ENCODE results near the gene ITGA4. TPM values are rescaled to one million over a fixed set of nuclear protein-coding genes. Genes with fewer than 3 reads are reported as not detected.

Gene ITGA4
- total and polyA plus RNA-seq, 12 donors: 0.37 to 14.5 (median 3.6) TPM

DNA sequence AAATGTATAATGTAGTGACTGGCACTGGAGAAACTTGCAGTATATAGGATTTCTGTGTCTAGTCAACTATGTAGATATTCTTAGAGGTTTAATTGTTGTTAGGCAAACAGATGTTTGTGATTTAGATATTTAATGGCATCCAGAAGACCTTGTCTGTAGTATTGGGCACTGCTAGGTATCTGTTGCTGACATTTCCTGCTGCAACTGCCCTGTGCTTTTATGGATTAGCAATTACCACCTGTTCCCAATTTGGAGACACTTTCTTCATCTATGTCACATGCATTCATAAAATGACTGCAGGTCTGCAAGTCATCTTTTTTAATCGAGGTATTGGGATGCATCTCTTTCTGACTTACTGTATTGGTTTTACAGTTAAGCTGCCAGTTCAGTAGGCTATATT is 71.3 kb downstream of the ITGA4 start:
- Histone ChIP-seq H3K27ac (no peak overlapping the region), H3K4me1 (replicated peaks in 1 of 2) (no peaks in the 10 kb centered on the region), H3K36me3 (replicated peaks in 1 of 2) (no peaks in the 10 kb centered on the region), H3K27me3 (no peaks in the 10 kb centered on the region), H3K9me3 (replicated peaks in 1 of 3) (no peaks in the 10 kb centered on the region), H3K4me3 (no peak overlapping the region)
- DNase-seq: no peak
- intact Hi-C loops (cut with DNase I): no loop called here
- WGBS, 4 donors: 69 to 89% (median 73%) methylated on average over 1 of the region's 1 CpG
- no peak for TF ChIP-seq CTCF (IDR thresholded peaks at IDR 0.05)
- TF ChIP-seq POLR2A (IDR thresholded peaks at IDR 0.05): no peak

DNA sequence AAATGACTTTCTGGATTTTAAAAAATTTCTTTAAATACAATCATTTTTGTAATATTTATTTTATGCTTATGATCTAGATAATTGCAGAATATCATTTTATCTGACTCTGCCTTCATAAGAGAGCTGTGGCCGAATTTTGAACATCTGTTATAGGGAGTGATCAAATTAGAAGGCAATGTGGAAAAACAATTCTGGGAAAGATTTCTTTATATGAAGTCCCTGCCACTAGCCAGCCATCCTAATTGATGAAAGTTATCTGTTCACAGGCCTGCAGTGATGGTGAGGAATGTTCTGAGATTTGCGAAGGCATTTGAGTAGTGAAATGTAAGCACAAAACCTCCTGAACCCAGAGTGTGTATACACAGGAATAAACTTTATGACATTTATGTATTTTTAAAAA is 79.5 kb downstream of the ITGA4 start:
- TF ChIP-seq CTCF (IDR thresholded peaks at IDR 0.05) (no peak), POLR2A (IDR thresholded peaks at IDR 0.05) (no peak)
- DNase-seq: no peak
- no peak overlapping the region for H3K4me3 ChIP-seq
- WGBS, 4 donors: 67 to 85% (median 76%) methylated on average over 2 of the region's 2 CpGs
- no peak overlapping the region for H3K27ac ChIP-seq
- intact Hi-C loops (cut with DNase I): no loop called here
- no peaks in the 10 kb centered on the region for H3K9me3 ChIP-seq (replicated peaks in 1 of 3)
- H3K27me3 ChIP-seq: no peaks in the 10 kb centered on the region
- H3K4me1 ChIP-seq (replicated peaks in 1 of 2): no peaks in the 10 kb centered on the region
- no peaks in the 10 kb centered on the region for H3K36me3 ChIP-seq (replicated peaks in 1 of 2)

GRCh38 chr2:181540421-181540820 is 83.2 kb downstream of the ITGA4 start:
- Histone ChIP-seq H3K36me3 (replicated peaks in 1 of 2) (no peaks in the 10 kb centered on the region), H3K4me3 (no peak overlapping the region), H3K27me3 (no peaks in the 10 kb centered on the region), H3K9me3 (replicated peaks in 1 of 3) (no peaks in the 10 kb centered on the region), H3K4me1 (replicated peaks in 1 of 2) (no peaks in the 10 kb centered on the region), H3K27ac (no peak overlapping the region)
- 60 to 89% (median 82%) methylated on average over 4 of the region's 4 CpGs for WGBS, 4 donors
- intact Hi-C loops (cut with DNase I): no loop called here
- no peak for DNase-seq
- TF ChIP-seq CTCF (IDR thresholded peaks at IDR 0.05) (no peak), POLR2A (IDR thresholded peaks at IDR 0.05) (no peak)

DNA sequence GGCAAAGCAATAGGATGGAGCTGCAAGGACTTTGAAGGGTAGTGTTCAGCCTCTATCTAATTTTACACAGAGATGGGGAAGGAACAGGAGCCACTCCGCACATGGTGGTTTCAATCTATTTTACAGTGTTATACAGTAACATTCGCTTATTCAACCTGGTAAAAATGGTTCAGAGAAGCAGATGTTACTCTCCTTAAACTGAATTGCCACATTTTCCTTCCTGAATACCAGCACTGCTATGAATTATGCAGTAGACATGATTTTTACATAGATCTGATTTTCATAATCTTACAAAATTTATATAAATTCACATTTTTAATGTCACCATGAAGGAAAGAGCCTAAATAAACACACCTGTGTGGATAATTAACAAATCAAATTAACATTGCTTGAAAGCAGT is 85.0 kb downstream of the ITGA4 start:
- Histone ChIP-seq H3K4me1 (replicated peaks in 1 of 2) (no peaks in the 10 kb centered on the region), H3K27ac (no peak overlapping the region), H3K9me3 (replicated peaks in 1 of 3) (no peaks in the 10 kb centered on the region), H3K4me3 (no peak overlapping the region), H3K36me3 (replicated peaks in 1 of 2) (no peaks in the 10 kb centered on the region), H3K27me3 (no peaks in the 10 kb centered on the region)
- TF ChIP-seq CTCF (IDR thresholded peaks at IDR 0.05): no peak
- TF ChIP-seq POLR2A (IDR thresholded peaks at IDR 0.05): no peak
- intact Hi-C loops (cut with DNase I): no loop called here
- DNase-seq: no peak
- 73 to 85% (median 77%) methylated on average over 2 of the region's 2 CpGs for WGBS, 4 donors
